A673 (cell line): ENCODE data around the gene ARID3B. TPM values are rescaled to one million over a fixed set of nuclear protein-coding genes. Genes with fewer than 3 reads are reported as not detected.

ENCODE experiments used
- BruUV-seq: library from RNA; stranded (reverse); fragments of 400-500 nt; replicated peaks from 2 replicates; lab custom pipeline; 2021; lab: Mats Ljungman, UMichigan
- CTCF ChIA-PET: fragments of 300-600 bp; sonication (Branson Sonifier 250); formaldehyde crosslinking; loops from one replicate; lab custom pipeline; 2022; ENCODE audit warnings: antibody characterized with exemption; lab: Charles Lee
- POLR2A ChIA-PET: fragments of 300-600 bp; sonication (Branson Sonifier 250); formaldehyde crosslinking; loops from one replicate; lab custom pipeline; 2022; ENCODE audit warnings: antibody characterized with exemption; ENCODE audit not compliant: low non-redundant PET; lab: Charles Lee
- DNase-seq: peaks from one replicate; pipeline ENCODE4 v3.0.0-alpha.2; 2015; ENCODE audit warnings: low spot score
- H3K27ac ChIP-seq: fragments of 200-600 bp; sonication (generic); 2 replicates; pipeline ENCODE4 v1.5.1; 2016; ENCODE audit warnings: mixed run types, low read depth, mild to moderate bottlenecking, mixed read lengths, antibody characterized with exemption, low read length; ENCODE audit not compliant: poor library complexity, severe bottlenecking
- H3K27me3 ChIP-seq: fragments of 200-600 bp; sonication (generic); replicated peaks from 2 replicates; pipeline ENCODE4 v1.6.1; 2017; ENCODE audit warnings: mixed run types, low read depth, mild to moderate bottlenecking, mixed read lengths, antibody characterized with exemption, low read length; ENCODE audit not compliant: insufficient read depth, poor library complexity
- H3K36me3 ChIP-seq: fragments of 200-600 bp; sonication (generic); 2 replicates; pipeline ENCODE4 v1.6.1; 2016; ENCODE audit warnings: mixed run types, mild to moderate bottlenecking, mixed read lengths, antibody characterized with exemption, low read length; ENCODE audit not compliant: insufficient read depth, poor library complexity, severe bottlenecking
- H3K4me1 ChIP-seq: fragments of 200-600 bp; sonication (generic); 2 replicates; pipeline ENCODE4 v1.6.1; 2017; ENCODE audit warnings: mixed run types, mild to moderate bottlenecking, mixed read lengths, antibody characterized with exemption, low read length; ENCODE audit not compliant: insufficient read depth, poor library complexity, severe bottlenecking
- H3K4me3 ChIP-seq: fragments of 200-600 bp; sonication (generic); 2 replicates; pipeline ENCODE4 v1.5.1; 2016; ENCODE audit warnings: low read depth, mixed run types, mild to moderate bottlenecking, mixed read lengths, low read length; ENCODE audit not compliant: poor library complexity, severe bottlenecking
- H3K9me3 ChIP-seq: fragments of 200-600 bp; sonication (generic); 2 replicates; pipeline ENCODE4 v1.6.1; 2016; ENCODE audit warnings: mixed run types, low read depth, mild to moderate bottlenecking, mixed read lengths, antibody characterized with exemption, low read length; ENCODE audit not compliant: poor library complexity, severe bottlenecking
- CTCF ChIP-seq: fragments of 300-800, 200-600 bp; sonication (generic); conservative IDR thresholded peaks from 2 replicates; pipeline ENCODE4 v1.5.1; 2017; ENCODE audit warnings: low read depth, mild to moderate bottlenecking, antibody characterized with exemption, low read length, moderate library complexity, mixed read lengths
- EZH2 ChIP-seq: fragments of 200-600 bp; sonication (generic); IDR thresholded peaks from 2 replicates; pipeline ENCODE4 v1.6.1; 2017; ENCODE audit warnings: borderline replicate concordance, low read depth, mild to moderate bottlenecking, mixed read lengths, antibody characterized with exemption, low read length; ENCODE audit not compliant: poor library complexity, severe bottlenecking
- intact Hi-C: fragments of 100-400 bp; cut with micrococcal nuclease; formaldehyde crosslinking; loops from one replicate; pipeline ENCODE4 v1.10.0; 2022; ENCODE audit not compliant: unreplicated experiment
- total RNA-seq: library from RNA; stranded (reverse); gene quantifications from 2 replicates; pipeline ENCODE4 v1.2.3, GENCODE V29; 2021

The ARID3B gene
- total RNA-seq, 1 experiment from 2014 or later, result 18.3 TPM

- POLR2A ChIA-PET, result no interaction called here
- TF ChIP-seq CTCF (no peak), EZH2 (no peak)
- intact Hi-C loops, result no loop called here
- Histone ChIP-seq H3K27me3 (no peaks in the 10 kb centered on the region), H3K27ac (no peak overlapping the region), H3K4me1 (no peaks in the 10 kb centered on the region), H3K36me3 (no peaks in the 10 kb centered on the region), H3K9me3 (no peaks in the 10 kb centered on the region), H3K4me3 (no peak overlapping the region)
- no peak for DNase-seq
- BruUV-seq, result no TSS peak
- CTCF ChIA-PET, result no interaction called here
Observed at GRCh38 chr15:74603789-74604705, 63.0 kb downstream of the ARID3B start.

DNA sequence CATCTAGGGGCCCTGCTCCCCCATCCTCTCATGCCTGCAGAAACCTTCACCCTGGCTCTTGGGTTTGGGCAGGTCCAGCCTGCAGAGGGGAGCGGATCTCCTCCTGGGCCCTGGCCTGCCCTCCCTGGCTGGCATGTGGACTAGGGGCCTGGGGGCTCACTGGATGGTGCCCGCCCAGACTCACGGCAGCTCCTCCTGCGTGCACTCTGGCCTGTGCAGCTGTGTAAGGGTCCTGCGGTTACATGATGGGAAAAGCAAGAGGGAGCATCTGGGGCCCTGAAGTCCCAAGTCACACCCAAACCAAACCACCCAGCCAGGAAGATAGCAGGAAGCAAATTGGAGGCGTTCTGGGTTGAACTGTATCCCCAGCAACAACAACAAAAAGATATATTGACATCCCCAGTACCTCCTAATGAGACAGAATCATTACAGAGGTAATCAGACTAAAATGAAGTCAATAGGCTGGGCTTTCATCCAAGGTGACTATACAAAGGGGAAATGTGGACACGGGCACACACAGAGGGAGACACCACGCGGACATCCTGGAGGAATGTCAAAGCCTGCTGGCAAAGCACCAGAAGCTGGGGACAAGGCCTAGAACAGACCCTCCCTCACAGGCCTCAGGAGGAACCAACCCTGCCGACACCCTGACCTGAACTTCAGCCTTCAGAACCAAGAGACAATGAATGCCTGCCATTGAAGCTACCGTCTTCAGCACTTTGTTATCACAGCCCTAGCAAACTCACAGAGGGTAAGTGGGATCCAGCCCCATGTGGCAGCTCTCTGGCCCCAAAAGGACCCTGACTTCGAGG is 64.2 kb downstream of the ARID3B start:
- POLR2A ChIA-PET, result no interaction called here
- CTCF ChIA-PET, result no interaction called here

DNA sequence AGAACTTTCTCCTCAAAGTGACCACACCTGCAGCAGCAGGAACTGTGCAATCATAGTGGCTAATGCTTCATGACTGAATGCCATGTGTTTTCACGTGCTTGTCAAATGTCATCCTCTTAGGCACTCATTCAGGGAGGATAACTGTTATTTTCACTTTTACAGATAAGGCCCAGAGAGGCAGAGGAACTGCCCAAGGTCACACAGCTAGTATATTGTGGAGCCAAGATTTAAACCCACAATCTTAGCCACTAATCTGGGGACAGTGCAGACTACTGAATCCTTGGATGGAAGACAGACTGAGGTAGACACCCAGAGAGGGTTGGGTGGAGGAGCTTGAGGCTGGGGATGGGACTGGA is 64.8 kb downstream of the ARID3B start:
- no peak for DNase-seq
- Histone ChIP-seq H3K4me3 (no peak overlapping the region), H3K27me3 (no peaks in the 10 kb centered on the region), H3K4me1 (no peaks in the 10 kb centered on the region), H3K27ac (no peak overlapping the region), H3K36me3 (no peaks in the 10 kb centered on the region), H3K9me3 (no peaks in the 10 kb centered on the region)
- CTCF ChIA-PET, result no interaction called here
- no peak for TF ChIP-seq EZH2
- no peak for TF ChIP-seq CTCF
- BruUV-seq, result no TSS peak
- POLR2A ChIA-PET, result no interaction called here
- intact Hi-C loops, result no loop called here

More for the DNA sequence above, 64.2 kb downstream of the ARID3B start:
- Histone ChIP-seq H3K9me3 (no peaks in the 10 kb centered on the region), H3K4me3 (no peak overlapping the region), H3K36me3 (no peaks in the 10 kb centered on the region), H3K27ac (no peak overlapping the region), H3K4me1 (no peaks in the 10 kb centered on the region), H3K27me3 (no peaks in the 10 kb centered on the region)
- no peak for DNase-seq
- TF ChIP-seq EZH2 (no peak), CTCF (no peak)
- intact Hi-C loops, result no loop called here
- no TSS peak for BruUV-seq
